Mesendoderm (in vitro differentiated cells): ENCODE measurements around the gene COA1.
"Not testable (repeated sequence)": the region's sequence is repeated elsewhere in the genome, so short reads cannot be mapped to it uniquely, and the experiment has no call there.

Experiments
- DNase-seq: peaks from one replicate; pipeline ENCODE4 v3.0.0; 2013
- H2AK5ac ChIP-seq: 2 replicates; pipeline ENCODE4 v1.6.1; 2013; ENCODE audit warnings: low read length, inconsistent platforms
- H2BK120ac ChIP-seq: 2 replicates; pipeline ENCODE4 v1.6.1; 2013; ENCODE audit warnings: low read depth, mild to moderate bottlenecking, low read length, moderate library complexity, mixed read lengths
- H2BK15ac ChIP-seq: replicated peaks from 2 replicates; pipeline ENCODE4 v1.6.1; 2013; ENCODE audit warnings: low read depth, mild to moderate bottlenecking, moderate library complexity
- H2BK5ac ChIP-seq: 2 replicates; pipeline ENCODE4 v1.6.1; 2013; ENCODE audit warnings: low read length, inconsistent platforms
- H3K18ac ChIP-seq: 2 replicates; pipeline ENCODE4 v1.6.1; 2013; ENCODE audit warnings: mild to moderate bottlenecking, low read length, mixed read lengths
- H3K23ac ChIP-seq: one replicate; pipeline ENCODE4 v1.6.1; 2013; ENCODE audit warnings: low read length
- H3K27ac ChIP-seq: 2 replicates; pipeline ENCODE4 v1.5.1; 2013; ENCODE audit warnings: low read depth, mild to moderate bottlenecking, inconsistent platforms, low read length, moderate library complexity
- H3K27me3 ChIP-seq: 2 replicates; pipeline ENCODE4 v1.6.1; 2013; ENCODE audit warnings: low read length, control low read depth, mild to moderate bottlenecking, inconsistent platforms; ENCODE audit not compliant: insufficient read depth, poor library complexity
- H3K36me3 ChIP-seq: 2 replicates; pipeline ENCODE4 v1.6.1; 2013; ENCODE audit warnings: low read length, inconsistent platforms; ENCODE audit not compliant: control insufficient read depth, insufficient read depth
- H3K4ac ChIP-seq: one replicate; pipeline ENCODE4 v1.6.1; 2013; ENCODE audit warnings: low read depth, mild to moderate bottlenecking, low read length, moderate library complexity
- H3K4me1 ChIP-seq: 2 replicates; pipeline ENCODE4 v1.6.1; 2013; ENCODE audit warnings: low read depth, low read length, inconsistent platforms; ENCODE audit not compliant: control insufficient read depth
- H3K4me2 ChIP-seq: 2 replicates; pipeline ENCODE4 v1.6.1; 2013; ENCODE audit warnings: low read length
- H3K4me3 ChIP-seq: 2 replicates; pipeline ENCODE4 v1.5.1; 2013; ENCODE audit warnings: mild to moderate bottlenecking, low read length
- H3K56ac ChIP-seq: one replicate; pipeline ENCODE4 v1.6.1; 2013; ENCODE audit warnings: low read length
- H3K79me1 ChIP-seq: 2 replicates; pipeline ENCODE4 v1.6.1; 2013; ENCODE audit warnings: low read length, inconsistent platforms
- H3K79me2 ChIP-seq: 2 replicates; pipeline ENCODE4 v1.6.1; 2013; ENCODE audit warnings: mild to moderate bottlenecking, low read length; ENCODE audit not compliant: control insufficient read depth, insufficient read depth
- H3K9ac ChIP-seq: 2 replicates; pipeline ENCODE4 v1.6.1; 2013; ENCODE audit warnings: low read length, inconsistent platforms
- H4K5ac ChIP-seq: one replicate; pipeline ENCODE4 v1.6.1; 2013; ENCODE audit warnings: low read length
- H4K8ac ChIP-seq: one replicate; pipeline ENCODE4 v1.6.1; 2013; ENCODE audit warnings: low read depth, mild to moderate bottlenecking, control low read depth, low read length, moderate library complexity
- WGBS: extraction: QIAGEN DNeasy Blood & Tissue Kit; methylation state at CpG from one replicate; pipeline ENCODE4 v1.1.7; 2013; ENCODE audit warnings: low lambda C conversion rate, missing lambda C conversion rate; ENCODE audit not compliant: insufficient coverage; ENCODE audit errors: extremely low coverage; 5-methylcytosine and 5-hydroxymethylcytosine counted together

Gene COA1

GRCh38 chr7:43609097-43609496, 120.2 kb downstream of the COA1 start:
- Histone ChIP-seq H2BK120ac (no peak overlapping the region), H3K27me3 (no peaks in the 10 kb centered on the region), H3K4ac (no peak overlapping the region), H3K18ac (no peak overlapping the region), H3K56ac (no peak overlapping the region), H3K36me3 (no peaks in the 10 kb centered on the region), H3K79me2 (no peaks in the 10 kb centered on the region), H3K4me1 (no peaks in the 10 kb centered on the region), H3K23ac (no peak overlapping the region), H2BK15ac (no peak overlapping the region), H3K27ac (no peak overlapping the region), H3K4me3 (no peak overlapping the region), H2AK5ac (no peak overlapping the region), H4K5ac (no peak overlapping the region), H3K79me1 (peaks cover 5% of the 10 kb centered on the region), H3K9ac (no peak overlapping the region), H4K8ac (no peak overlapping the region), H3K4me2 (no peak overlapping the region), H2BK5ac (no peak overlapping the region)
- no CpG with 5 or more reads among the region's 2 CpGs for WGBS
- DNase-seq: no peak

GRCh38 chr7:43604251-43604650, 125.1 kb downstream of the COA1 start:
- H3K4ac ChIP-seq: no peak overlapping the region
- no peak overlapping the region for H2BK15ac ChIP-seq
- no peak overlapping the region for H3K27ac ChIP-seq
- H3K4me1 ChIP-seq: peaks cover 3% of the 10 kb centered on the region
- peaks cover 3% of the 10 kb centered on the region for H3K79me1 ChIP-seq
- H2BK5ac ChIP-seq: no peak overlapping the region
- no peak overlapping the region for H3K4me2 ChIP-seq
- H3K27me3 ChIP-seq: no peaks in the 10 kb centered on the region
- no CpG with 5 or more reads among the region's 1 CpG for WGBS
- H3K18ac ChIP-seq: no peak overlapping the region
- H2BK120ac ChIP-seq: no peak overlapping the region
- no peak for DNase-seq
- H4K8ac ChIP-seq: no peak overlapping the region
- H3K23ac ChIP-seq: no peak overlapping the region
- H3K9ac ChIP-seq: no peak overlapping the region
- no peak overlapping the region for H2AK5ac ChIP-seq
- H3K36me3 ChIP-seq: no peaks in the 10 kb centered on the region
- H3K4me3 ChIP-seq: no peak overlapping the region
- no peak overlapping the region for H3K56ac ChIP-seq
- no peaks in the 10 kb centered on the region for H3K79me2 ChIP-seq
- no peak overlapping the region for H4K5ac ChIP-seq

DNA sequence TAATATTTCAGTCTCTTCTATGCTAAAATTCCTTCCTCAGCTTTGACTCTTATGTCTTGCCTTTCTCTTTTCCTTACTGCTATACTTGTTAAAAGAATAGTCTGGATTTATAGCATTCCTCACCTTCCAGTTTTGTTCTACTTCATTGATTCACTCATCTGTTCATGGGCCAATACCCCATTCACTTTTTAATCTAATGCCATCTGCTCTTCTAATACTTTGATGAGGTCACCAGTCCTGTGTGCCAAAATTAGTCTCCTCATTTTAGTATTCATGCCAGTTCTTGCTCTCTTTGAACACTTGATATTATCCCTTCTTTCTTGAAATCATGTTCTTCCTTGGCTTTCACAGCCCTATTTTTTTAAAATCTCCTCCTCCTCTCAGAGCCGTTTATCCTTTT, 127.1 kb downstream of the COA1 start:
- no peak overlapping the region for H3K27ac ChIP-seq
- H3K4ac ChIP-seq: no peak overlapping the region
- no peak overlapping the region for H2BK5ac ChIP-seq
- H3K18ac ChIP-seq: no peak overlapping the region
- DNase-seq: no peak
- no peak overlapping the region for H3K4me2 ChIP-seq
- H3K9ac ChIP-seq: no peak overlapping the region
- H2BK15ac ChIP-seq: no peak overlapping the region
- H3K4me1 ChIP-seq: peaks cover 3% of the 10 kb centered on the region
- no peak overlapping the region for H2AK5ac ChIP-seq
- WGBS: no CpG with 5 or more reads among the region's 1 CpG
- H4K5ac ChIP-seq: no peak overlapping the region
- no peak overlapping the region for H4K8ac ChIP-seq
- no peak overlapping the region for H3K4me3 ChIP-seq
- no peaks in the 10 kb centered on the region for H3K79me2 ChIP-seq
- H3K56ac ChIP-seq: no peak overlapping the region
- H3K23ac ChIP-seq: no peak overlapping the region
- H3K79me1 ChIP-seq: peaks cover 3% of the 10 kb centered on the region
- no peaks in the 10 kb centered on the region for H3K36me3 ChIP-seq
- H2BK120ac ChIP-seq: no peak overlapping the region
- H3K27me3 ChIP-seq: no peaks in the 10 kb centered on the region

DNA sequence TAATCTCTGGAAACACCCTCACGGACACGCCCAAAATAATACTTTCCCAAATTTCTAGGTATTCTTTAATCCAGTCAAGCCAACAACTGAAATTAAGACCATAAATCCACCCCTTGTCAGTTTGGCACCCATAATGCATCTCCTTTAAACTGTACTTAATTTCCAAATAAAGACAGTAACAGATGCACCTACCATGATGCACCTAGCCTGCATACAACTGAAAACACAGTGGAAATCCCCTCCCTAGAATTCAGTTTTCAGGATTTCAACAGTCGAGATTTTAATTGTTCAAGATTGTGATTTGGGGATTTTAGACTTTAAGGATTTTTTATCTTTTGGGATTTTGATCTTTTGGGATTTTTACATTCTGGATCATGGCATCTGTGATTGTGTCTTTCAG, 129.3 kb downstream of the COA1 start:
- no peaks in the 10 kb centered on the region for H3K79me2 ChIP-seq
- no peaks in the 10 kb centered on the region for H3K79me1 ChIP-seq
- no peak overlapping the region for H4K8ac ChIP-seq
- WGBS: 100% methylated on average over 2 of the region's 3 CpGs
- DNase-seq: no peak
- H3K4me2 ChIP-seq: no peak overlapping the region
- H2BK5ac ChIP-seq: no peak overlapping the region
- H3K23ac ChIP-seq: no peak overlapping the region
- no peak overlapping the region for H3K4ac ChIP-seq
- H3K18ac ChIP-seq: no peak overlapping the region
- no peak overlapping the region for H3K56ac ChIP-seq
- no peak overlapping the region for H3K27ac ChIP-seq
- no peaks in the 10 kb centered on the region for H3K27me3 ChIP-seq
- no peak overlapping the region for H2BK120ac ChIP-seq
- H2BK15ac ChIP-seq: no peak overlapping the region
- no peak overlapping the region for H3K4me3 ChIP-seq
- no peak overlapping the region for H4K5ac ChIP-seq
- no peaks in the 10 kb centered on the region for H3K36me3 ChIP-seq
- no peak overlapping the region for H2AK5ac ChIP-seq
- H3K9ac ChIP-seq: no peak overlapping the region
- peaks cover 3% of the 10 kb centered on the region for H3K4me1 ChIP-seq

GRCh38 chr7:43596426-43596825, 132.9 kb downstream of the COA1 start:
- WGBS: no CpG with 5 or more reads among the region's 5 CpGs
- not testable (repeated sequence) for H3K79me1 ChIP-seq, H4K5ac ChIP-seq, H3K9ac ChIP-seq, H2BK15ac ChIP-seq, H3K27ac ChIP-seq, H2BK5ac ChIP-seq, H3K56ac ChIP-seq, H3K4me1 ChIP-seq, H3K18ac ChIP-seq, H3K4me2 ChIP-seq, H2AK5ac ChIP-seq, H3K79me2 ChIP-seq, H2BK120ac ChIP-seq, H3K27me3 ChIP-seq, H3K4me3 ChIP-seq, H3K36me3 ChIP-seq, H3K23ac ChIP-seq, H4K8ac ChIP-seq, DNase-seq, H3K4ac ChIP-seq

DNA sequence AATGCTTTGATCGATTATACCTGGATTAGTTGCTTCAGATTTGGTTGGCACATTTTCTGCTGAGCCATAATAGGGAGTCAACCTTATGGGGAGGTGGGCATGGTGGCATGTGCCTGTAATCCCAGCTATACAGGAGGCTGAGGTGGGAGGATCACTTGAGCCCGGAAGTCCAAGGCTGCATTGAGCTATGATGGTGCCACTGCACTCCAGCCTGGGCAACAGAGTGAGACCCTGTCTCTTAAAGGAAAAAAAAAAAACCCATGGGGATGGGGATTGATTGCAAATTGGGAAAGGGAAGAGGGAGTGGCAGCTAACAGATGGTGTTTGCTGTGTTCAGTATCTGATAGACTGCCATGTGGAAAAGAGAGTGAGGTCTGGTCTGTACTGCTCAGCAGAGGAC, 135.3 kb downstream of the COA1 start:
- Histone ChIP-seq H3K4me1 (no peaks in the 10 kb centered on the region), H3K27me3 (no peaks in the 10 kb centered on the region)

More for the DNA sequence above, 135.3 kb downstream of the COA1 start:
- Histone ChIP-seq H2BK120ac (no peak overlapping the region), H3K9ac (no peak overlapping the region), H3K79me2 (peaks cover 8% of the 10 kb centered on the region), H4K8ac (no peak overlapping the region), H2AK5ac (no peak overlapping the region), H3K4me3 (no peak overlapping the region), H4K5ac (no peak overlapping the region), H3K18ac (no peak overlapping the region), H3K4me2 (no peak overlapping the region), H3K56ac (no peak overlapping the region), H3K79me1 (peaks cover 7% of the 10 kb centered on the region), H3K4ac (no peak overlapping the region), H2BK15ac (no peak overlapping the region), H3K36me3 (no peaks in the 10 kb centered on the region), H2BK5ac (no peak overlapping the region), H3K23ac (no peak overlapping the region), H3K27ac (no peak overlapping the region)
- WGBS: no CpG with 5 or more reads among the region's 2 CpGs
- no peak for DNase-seq
